Spleen (tissue), 11 donors: ENCODE data around the gene SCUBE1. TPM values are rescaled to one million over a fixed set of nuclear protein-coding genes. Genes with fewer than 3 reads are reported as not detected.

ENCODE experiments used
- DNase-seq: peaks from one replicate; pipeline ENCODE4 v3.0.0-alpha.2; 2020
- H3K27ac ChIP-seq, 8 donors: fragments of 200-600 bp; sonication (generic) in 7 of 8; 1 replicate in 4 of 8; 2 replicates in 4 of 8; pipeline versions ENCODE4 v1.5.0 to v1.8.0; 2016 to 2021; ENCODE audit warnings: inconsistent platforms in 4 of 8, mild to moderate bottlenecking in 4 of 8, moderate library complexity in 1 of 8
- H3K27me3 ChIP-seq, 7 donors: fragments of 200-600 bp; sonication (generic) in 6 of 7; replicated peaks in 1 of 7; 1 replicate in 4 of 7; 2 replicates in 3 of 7; pipeline versions ENCODE4 v1.5.0 to v1.8.0; 2016 to 2021; ENCODE audit warnings: inconsistent platforms in 3 of 7, mild to moderate bottlenecking in 1 of 7
- H3K36me3 ChIP-seq, 6 donors: fragments of 200-600 bp; sonication (generic) in 5 of 6; 1 replicate in 4 of 6; 2 replicates in 2 of 6; pipeline versions ENCODE4 v1.5.0 to v1.8.0; 2016 to 2021; ENCODE audit warnings: inconsistent platforms in 2 of 6
- H3K4me1 ChIP-seq, 6 donors: fragments of 200-600 bp; sonication (generic) in 5 of 6; 1 replicate in 3 of 6; 2 replicates in 3 of 6; pipeline versions ENCODE4 v1.5.0 to v1.8.0; 2016 to 2021; ENCODE audit warnings: inconsistent platforms in 3 of 6
- H3K4me3 ChIP-seq, 8 donors: fragments of 200-600 bp; sonication (generic) in 7 of 8; 1 replicate in 4 of 8; 2 replicates in 4 of 8; pipeline versions ENCODE4 v1.5.0 to v1.8.0; 2016 to 2021; ENCODE audit warnings: inconsistent platforms in 4 of 8, mild to moderate bottlenecking in 4 of 8, moderate library complexity in 2 of 8
- H3K9me3 ChIP-seq, 8 donors: fragments of 200-600 bp; sonication (generic) in 7 of 8; 1 replicate in 4 of 8; 2 replicates in 4 of 8; pipeline versions ENCODE4 v1.5.0 to v1.8.0; 2016 to 2021; ENCODE audit warnings: inconsistent platforms in 4 of 8
- CTCF ChIP-seq, 11 experiments: fragments of 200-600 bp in 7 of 11; fragments of 450-650 bp in 4 of 11; sonication (generic) in 4 of 11; IDR thresholded peaks in 8 of 11; conservative IDR thresholded peaks in 3 of 11; 1 replicate in 7 of 11; 2 replicates in 4 of 11; pipeline versions ENCODE4 v1.4.0 to v1.8.0; 2016 to 2021; ENCODE audit warnings: antibody characterized with exemption in 11 of 11, inconsistent platforms in 4 of 11, mild to moderate bottlenecking in 1 of 11
- POLR2A ChIP-seq, 3 donors: fragments of 450-650 bp; IDR thresholded peaks; one replicate each; pipeline ENCODE4 v1.5.1; 2017; ENCODE audit warnings: antibody characterized with exemption in 3 of 3, mild to moderate bottlenecking in 1 of 3
- POLR2AphosphoS5 ChIP-seq, 3 donors: sonication (generic); formaldehyde crosslinking; IDR thresholded peaks; one replicate each; pipeline ENCODE4 v1.5.1; 2017; ENCODE audit warnings: antibody characterized with exemption in 3 of 3
- WGBS, 5 donors: extraction: QIAGEN DNeasy Blood & Tissue Kit in 3 of 5; methylation state at CpG; one replicate each; pipeline versions ENCODE4 v1.1.5 to v1.1.7; 2013 to 2018; 5-methylcytosine and 5-hydroxymethylcytosine counted together
- intact Hi-C: fragments of 100-400 bp; cut with DNase I; formaldehyde crosslinking; loops from one replicate; pipeline ENCODE4 v1.15.0; 2023; ENCODE audit warnings: low total_unique reads
- polyA plus RNA-seq, 3 donors: library from polyadenylated mRNA; stranded (reverse); fragments of 200-250 nt; gene quantifications; one replicate each; pipeline ENCODE4 v1.2.1, GENCODE V29; 2013
- total RNA-seq, 7 donors: library from RNA; depleted of rRNA in 3 of 7; stranded (reverse); fragments of >200 nt in 3 of 7; fragmentation: NEBNext Ultra II Directional in 4 of 7; extraction: Animal tissue kit (Norgen Biotek cat#: 25700) in 4 of 7; gene quantifications; one replicate each; pipeline versions ENCODE4 v1.1.0 to v1.2.1, GENCODE V29; 2016 to 2021
- donor health status: healthy with polysubstance abuse.
- donor health status: DM: no; HTN: no; CAD: no; lungs with moderate emphysema.
- donor health status: DM: no; HTN: no; CAD: no.
- donor health status: Bipolar disorder and iron deficiency.
- donor health status: healthy.
- donor health status: DM: no; HTN: no; CAD: no.
- donor health status: DM: yes; HTN: yes; CAD: no.

SCUBE1 gene
- total and polyA plus RNA-seq, 10 donors = 0.46 to 43.5 (median 15.9) TPM

GRCh38 chr22:43257549-43257948 lies 85.6 kb downstream of the SCUBE1 start:
- no peak for DNase-seq
- intact Hi-C loops = no loop called here
- Histone ChIP-seq H3K4me1 (peaks cover 3 to 55% (median 16%) of the 10 kb centered on the region in 6 donors), H3K27me3 (peaks cover 0 to 44% (median 0%) of the 10 kb centered on the region in 7 donors), H3K9me3 (no peaks in the 10 kb centered on the region), H3K27ac (peak overlapping the region in 2 of 8 donors; percentile 10 to 37), H3K4me3 (no peak overlapping the region), H3K36me3 (no peaks in the 10 kb centered on the region)
- 27 to 39% (median 35%) methylated on average over 7 to 10 of the region's 10 CpGs for WGBS, 5 donors
- TF ChIP-seq CTCF (IDR thresholded peaks at IDR 0.05 in 8 of 11, conservative IDR thresholded peaks at IDR 0.05 in 3 of 11) = no peak
- no peak for TF ChIP-seq POLR2A (IDR thresholded peaks at IDR 0.05)
- TF ChIP-seq POLR2AphosphoS5 (IDR thresholded peaks at IDR 0.05) = no peak

GRCh38 chr22:43256976-43257545 lies 86.1 kb downstream of the SCUBE1 start:
- TF ChIP-seq POLR2AphosphoS5 (IDR thresholded peaks at IDR 0.05) (no peak), POLR2A (IDR thresholded peaks at IDR 0.05) (no peak), CTCF (IDR thresholded peaks at IDR 0.05 in 8 of 11, conservative IDR thresholded peaks at IDR 0.05 in 3 of 11) (no peak)
- intact Hi-C loops = no loop called here
- no peak overlapping the region for H3K4me3 ChIP-seq
- 22 to 43% (median 32%) methylated on average over 8 of the region's 8 CpGs for WGBS, 5 donors
- no peaks in the 10 kb centered on the region for H3K36me3 ChIP-seq
- H3K27me3 ChIP-seq = peaks cover 0 to 43% (median 0%) of the 10 kb centered on the region in 7 donors
- H3K4me1 ChIP-seq = peaks cover 3 to 50% (median 15%) of the 10 kb centered on the region in 6 donors
- peak overlapping the region in 2 of 8 donors; percentile 10 to 37 for H3K27ac ChIP-seq
- no peaks in the 10 kb centered on the region for H3K9me3 ChIP-seq
- no peak for DNase-seq

GRCh38 chr22:43256569-43256968 lies 86.6 kb downstream of the SCUBE1 start:
- Histone ChIP-seq H3K4me1 (peaks cover 3 to 46% (median 15%) of the 10 kb centered on the region in 6 donors), H3K27me3 (peaks cover 0 to 43% (median 0%) of the 10 kb centered on the region in 7 donors), H3K27ac (no peak overlapping the region), H3K36me3 (no peaks in the 10 kb centered on the region), H3K9me3 (no peaks in the 10 kb centered on the region), H3K4me3 (no peak overlapping the region)
- intact Hi-C loops = no loop called here
- 67 to 85% (median 77%) methylated on average over 9 of the region's 9 CpGs for WGBS, 5 donors
- DNase-seq = no peak
- no peak for TF ChIP-seq POLR2AphosphoS5 (IDR thresholded peaks at IDR 0.05)
- no peak for TF ChIP-seq CTCF (IDR thresholded peaks at IDR 0.05 in 8 of 11, conservative IDR thresholded peaks at IDR 0.05 in 3 of 11)
- no peak for TF ChIP-seq POLR2A (IDR thresholded peaks at IDR 0.05)

- DNase-seq = no peak
- Histone ChIP-seq H3K4me1 (peaks cover 2 to 33% (median 9%) of the 10 kb centered on the region in 6 donors), H3K9me3 (no peaks in the 10 kb centered on the region), H3K27ac (no peak overlapping the region), H3K4me3 (no peak overlapping the region), H3K36me3 (no peaks in the 10 kb centered on the region), H3K27me3 (peaks cover 0 to 43% (median 0%) of the 10 kb centered on the region in 7 donors)
- intact Hi-C loops = no loop called here
- WGBS, 5 donors = 84 to 90% (median 89%) methylated on average over 23 of the region's 23 CpGs
- TF ChIP-seq POLR2A (IDR thresholded peaks at IDR 0.05) = no peak
Measured at GRCh38 chr22:43255299-43255698, 87.9 kb downstream of the SCUBE1 start.
